Measurements from ENCODE around the gene IL27RA. TPM values are rescaled to one million over a fixed set of nuclear protein-coding genes. Genes with fewer than 3 reads are reported as not detected.
"Not testable (repeated sequence)": the region's sequence is repeated elsewhere in the genome, so short reads cannot be mapped to it uniquely, and the experiment has no call there.

IL27RA gene
- polyA plus RNA-seq, 3 donors from 2014 or later, result 58.6 to 86.4 (median 69.9) TPM

DNA sequence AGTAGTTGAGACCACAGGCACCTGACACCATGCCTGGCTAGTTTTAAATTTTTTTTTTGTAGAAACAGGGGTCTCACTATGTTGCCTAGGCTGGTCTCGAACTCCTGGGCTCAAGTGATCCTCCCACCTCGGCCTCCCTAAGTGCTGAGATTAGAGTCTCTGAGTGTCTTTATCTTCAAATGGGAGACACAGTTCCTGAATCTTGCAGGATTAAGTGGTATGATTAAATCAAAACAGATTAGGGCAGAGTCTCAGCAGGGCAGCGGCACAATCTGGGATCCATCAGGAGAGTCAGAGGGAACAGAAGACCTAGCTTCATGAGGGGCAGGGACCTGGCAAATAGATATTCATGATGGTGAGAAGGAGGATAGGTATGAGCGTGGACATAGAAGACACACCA is 2.7 kb upstream of the IL27RA start:
- peak overlapping the region in 2 of 5 donors; percentile 2 to 24 for H3K4me3 Mint-ChIP-seq
- peaks cover 6 to 16% (median 13%) of the 10 kb centered on the region in 3 donors for H3K27me3 Mint-ChIP-seq (ENCODE audit: low read depth in 3 of 3)
- H3K4me1 Mint-ChIP-seq, result peaks cover 24 to 26% of the 10 kb centered on the region in 2 donors
- H3K36me3 Mint-ChIP-seq, result peaks cover under 1% of the 10 kb centered on the region in 3 donors
- no peak for DNase-seq
- H3K27ac Mint-ChIP-seq, result peak overlapping the region; percentile 41 to 85 (median 74)
- H3K9me3 Mint-ChIP-seq, result no peaks in the 10 kb centered on the region

DNA sequence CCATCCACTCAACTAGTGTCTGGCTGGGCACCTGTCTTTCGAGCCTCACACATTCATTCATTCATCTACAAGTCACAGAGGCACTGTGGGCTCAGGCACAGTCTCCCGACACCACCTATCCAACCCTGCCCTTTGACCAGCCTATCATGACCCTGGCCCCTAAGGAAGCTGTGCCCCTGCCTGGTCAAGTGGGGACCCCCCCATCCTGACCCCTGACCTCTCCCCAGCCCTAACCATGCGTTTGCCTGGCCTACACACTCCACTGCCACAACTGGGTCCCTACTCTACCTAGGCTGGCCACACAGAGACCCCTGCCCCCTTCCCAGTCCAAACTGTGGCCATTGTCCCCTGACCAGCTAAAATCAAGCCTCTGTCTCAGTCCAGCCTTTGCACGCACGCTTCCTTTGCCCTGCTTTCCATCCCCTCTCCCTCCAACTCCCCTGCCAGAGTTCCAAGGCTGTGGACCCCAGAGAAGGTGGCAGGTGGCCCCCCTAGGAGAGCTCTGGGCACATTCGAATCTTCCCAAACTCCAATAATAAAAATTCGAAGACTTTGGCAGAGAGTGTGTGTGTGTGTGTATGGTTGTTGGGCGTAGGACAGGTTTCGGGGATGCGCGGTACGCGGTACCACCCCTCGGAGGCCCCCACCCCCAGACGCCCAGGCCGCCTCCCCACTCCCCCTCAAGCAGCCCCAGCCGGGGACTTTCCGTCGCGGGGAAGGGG is 404 bp upstream of the IL27RA start:
- peaks cover 8 to 16% (median 13%) of the 10 kb centered on the region in 3 donors for H3K27me3 Mint-ChIP-seq (ENCODE audit: low read depth in 3 of 3)
- H3K4me1 Mint-ChIP-seq, result peaks cover 30 to 41% of the 10 kb centered on the region in 2 donors
- H3K36me3 Mint-ChIP-seq, result peaks cover 5 to 7% (median 6%) of the 10 kb centered on the region in 3 donors
- no peaks in the 10 kb centered on the region for H3K9me3 Mint-ChIP-seq
- H3K27ac Mint-ChIP-seq, result peak overlapping the region; percentile 91 to 98 (median 96)
- peak in 1 of 3 donors; percentile 78 for DNase-seq
- peak overlapping the region; percentile 95 to 97 (median 96) for H3K4me3 Mint-ChIP-seq

DNA sequence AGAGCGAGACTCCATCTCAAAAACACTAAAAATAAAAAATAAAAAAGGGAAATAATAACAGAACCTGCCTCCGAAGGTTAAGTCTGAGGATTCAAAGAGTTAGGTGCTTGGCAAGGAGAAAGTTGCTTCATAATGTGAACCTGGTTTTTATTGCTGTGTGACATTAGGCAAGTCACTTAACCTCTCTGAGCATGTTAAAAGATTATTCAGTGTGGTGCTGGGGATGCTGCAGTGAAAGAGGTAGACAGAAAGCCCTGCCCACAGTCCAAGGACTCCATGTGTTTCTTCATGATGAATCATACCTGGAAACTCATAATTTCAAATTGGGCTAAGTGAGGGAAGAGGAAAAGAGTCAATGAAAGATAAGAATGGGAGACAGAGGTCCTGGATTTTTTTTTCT is 2.4 kb downstream of the IL27RA start:
- DNase-seq, result no peak
- Mint-ChIP-seq H3K4me1 (peaks cover 32 to 48% of the 10 kb centered on the region in 2 donors), H3K4me3 (peak overlapping the region; percentile 29 to 72 (median 62)), H3K27me3 (ENCODE audit: low read depth in 3 of 3) (peaks cover 8 to 15% (median 10%) of the 10 kb centered on the region in 3 donors), H3K9me3 (no peaks in the 10 kb centered on the region), H3K36me3 (peaks cover 7 to 11% (median 8%) of the 10 kb centered on the region in 3 donors), H3K27ac (peak overlapping the region; percentile 70 to 86 (median 82))

DNA sequence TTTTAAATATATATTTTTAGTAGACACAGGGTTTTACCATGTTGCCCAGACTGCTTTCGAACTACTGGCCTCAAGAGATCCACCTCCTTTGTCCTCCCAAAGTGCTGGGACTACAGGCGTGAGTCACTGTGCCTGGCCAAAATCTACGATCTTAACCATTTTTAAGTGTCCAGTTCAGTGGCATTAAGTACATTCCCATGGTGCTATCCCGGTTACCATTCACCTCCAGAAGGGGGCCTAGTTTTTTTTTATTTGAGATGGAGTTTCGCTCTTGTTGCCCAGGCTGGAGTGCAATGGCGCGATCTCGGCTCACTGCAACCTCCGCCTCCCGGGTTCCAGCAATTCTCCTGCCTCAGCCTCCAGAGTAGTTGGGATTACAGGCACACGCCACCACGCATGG is 3.6 kb downstream of the IL27RA start:
- Mint-ChIP-seq H3K27me3 (ENCODE audit: low read depth in 3 of 3) (peaks cover 8 to 15% (median 10%) of the 10 kb centered on the region in 3 donors), H3K27ac (peak overlapping the region in 1 of 6 donors; percentile 32), H3K4me3 (peak overlapping the region in 1 of 5 donors; percentile 21), H3K4me1 (peaks cover 33 to 45% of the 10 kb centered on the region in 2 donors), H3K36me3 (peaks cover 7 to 11% (median 8%) of the 10 kb centered on the region in 3 donors)
- H3K9me3 Mint-ChIP-seq, DNase-seq: not testable (repeated sequence)

DNA sequence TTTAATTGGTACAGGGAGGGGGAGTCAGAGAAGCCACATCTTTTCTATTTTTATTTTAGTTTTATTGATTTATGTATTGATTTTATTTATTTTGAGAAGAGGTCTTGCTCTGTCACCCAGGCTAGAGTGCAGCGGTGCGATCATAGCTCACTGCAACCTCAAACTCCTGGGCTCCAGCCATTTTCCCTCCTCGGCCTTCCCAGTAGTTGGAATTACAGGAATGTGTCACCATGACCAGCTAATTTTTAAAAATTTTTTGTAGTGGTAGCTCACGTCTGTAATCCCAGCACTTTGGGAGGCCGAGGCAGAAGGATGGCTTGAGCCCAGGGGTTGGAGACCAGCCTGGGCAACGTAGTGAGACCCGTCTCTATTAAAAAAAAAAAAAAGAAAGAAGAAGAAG is 4.1 kb downstream of the IL27RA start:
- Mint-ChIP-seq H3K4me1 (peaks cover 29 to 43% of the 10 kb centered on the region in 2 donors), H3K4me3 (no peak overlapping the region), H3K27me3 (ENCODE audit: low read depth in 3 of 3) (peaks cover 8 to 14% (median 10%) of the 10 kb centered on the region in 3 donors), H3K36me3 (peaks cover 7 to 11% (median 8%) of the 10 kb centered on the region in 3 donors), H3K27ac (no peak overlapping the region), H3K9me3 (no peaks in the 10 kb centered on the region)
- DNase-seq, result no peak

DNA sequence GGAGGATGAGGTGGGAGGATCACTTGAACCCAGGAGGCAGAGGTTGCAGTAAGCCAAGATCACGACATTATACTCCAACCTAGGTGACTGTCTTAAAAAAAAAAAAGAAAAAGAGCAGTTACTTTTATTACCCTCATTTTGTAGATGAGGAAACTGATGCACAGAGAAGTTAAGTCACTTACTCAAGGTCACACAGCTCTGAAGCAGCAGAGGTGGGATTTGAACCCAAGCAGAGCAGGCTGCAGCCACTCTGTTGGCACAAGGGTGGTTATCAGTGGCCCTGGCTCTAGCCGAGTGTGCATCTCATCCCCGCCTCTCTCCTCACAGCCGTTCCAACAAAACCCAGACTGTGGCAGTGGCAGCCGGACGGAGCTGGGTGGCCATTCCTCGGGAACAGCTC is 7.6 kb downstream of the IL27RA start:
- Mint-ChIP-seq H3K27me3 (ENCODE audit: low read depth in 3 of 3) (no peaks in the 10 kb centered on the region), H3K27ac (peak overlapping the region in 2 of 6 donors; percentile 34 to 39), H3K4me1 (peaks cover 23 to 38% of the 10 kb centered on the region in 2 donors), H3K36me3 (peaks cover 12 to 18% (median 12%) of the 10 kb centered on the region in 3 donors), H3K4me3 (no peak overlapping the region), H3K9me3 (no peaks in the 10 kb centered on the region)
- no peak for DNase-seq

DNA sequence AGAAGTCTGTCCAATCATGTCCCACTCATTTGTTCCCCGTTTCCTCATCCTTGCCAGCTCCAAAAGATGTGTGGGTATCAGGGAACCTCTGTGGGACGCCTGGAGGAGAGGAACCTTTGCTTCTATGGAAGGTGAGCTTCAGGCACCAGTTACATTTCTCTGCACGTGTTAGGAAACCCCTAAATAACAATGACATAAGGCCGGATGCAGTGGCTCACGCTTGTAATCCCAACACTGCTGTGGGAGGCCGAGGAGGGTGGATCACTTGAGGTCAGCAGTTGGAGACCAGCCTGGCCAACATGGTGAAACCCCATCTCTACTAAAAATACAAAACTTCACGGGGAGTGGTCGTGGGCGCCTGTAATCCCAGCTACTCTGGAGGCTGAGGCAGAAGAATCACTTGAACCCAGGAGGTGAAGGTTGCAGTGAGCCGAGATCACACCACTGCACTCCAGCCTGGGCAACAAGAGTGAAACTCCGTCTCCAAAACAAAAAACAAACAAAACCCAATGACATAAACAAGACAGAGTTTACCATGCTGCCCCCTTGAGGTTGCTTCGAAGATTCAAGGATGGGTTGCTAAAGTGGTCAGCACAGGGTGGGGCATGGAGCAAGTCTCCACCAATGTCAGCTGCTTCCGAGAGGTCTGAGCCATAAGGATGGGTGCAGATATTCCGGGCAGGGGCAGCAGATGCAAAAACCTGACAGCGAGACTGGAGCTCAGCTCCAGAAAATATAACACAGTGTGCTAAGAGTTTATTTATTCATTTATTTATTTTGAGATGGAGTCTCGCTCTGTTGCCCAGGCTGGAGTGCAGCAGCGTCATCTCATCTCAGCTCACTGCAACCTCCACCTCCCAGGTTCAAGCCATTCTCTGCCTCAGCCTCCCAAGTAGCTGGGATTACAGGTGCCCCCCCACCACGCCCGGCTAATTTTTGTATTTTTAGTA is 11.4 kb downstream of the IL27RA start:
- H3K4me3 Mint-ChIP-seq, result peak overlapping the region in 2 of 5 donors; percentile 38 to 39
- H3K27ac Mint-ChIP-seq, result peak overlapping the region; percentile 94 to 97 (median 94)
- H3K36me3 Mint-ChIP-seq, result peaks cover 8 to 11% (median 10%) of the 10 kb centered on the region in 3 donors
- H3K4me1 Mint-ChIP-seq, result peaks cover 16 to 17% of the 10 kb centered on the region in 2 donors
- peak; percentile 61 to 77 (median 70) for DNase-seq
- H3K27me3 Mint-ChIP-seq (ENCODE audit: low read depth in 3 of 3); H3K9me3 Mint-ChIP-seq: not testable (repeated sequence)

DNA sequence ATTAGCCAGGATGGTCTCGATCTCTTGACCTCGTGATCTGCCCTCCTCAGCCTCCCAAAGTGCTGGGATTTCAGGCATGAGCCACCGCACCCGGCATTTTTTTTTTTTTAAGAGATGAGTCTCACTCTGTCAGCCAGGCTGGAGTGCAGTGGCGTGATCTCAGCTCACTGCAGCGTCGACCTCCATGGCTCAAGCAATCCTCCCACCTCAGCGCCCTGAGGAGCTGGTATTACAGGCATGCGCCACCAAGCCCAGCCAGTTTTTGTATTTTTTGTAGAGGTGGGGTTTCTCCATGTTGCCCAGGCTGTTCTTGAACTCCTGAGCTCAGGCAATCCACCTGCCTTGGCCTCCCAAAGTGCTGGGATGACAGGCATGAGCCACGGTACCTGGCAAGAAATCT is 16.3 kb downstream of the IL27RA start:
- not testable (repeated sequence) for H3K27me3 Mint-ChIP-seq (ENCODE audit: low read depth in 3 of 3); DNase-seq; H3K9me3 Mint-ChIP-seq; H3K27ac Mint-ChIP-seq; H3K4me3 Mint-ChIP-seq
- peaks cover 7 to 12% of the 10 kb centered on the region in 2 donors for H3K4me1 Mint-ChIP-seq
- H3K36me3 Mint-ChIP-seq, result peaks cover 18 to 30% (median 20%) of the 10 kb centered on the region in 3 donors

DNA sequence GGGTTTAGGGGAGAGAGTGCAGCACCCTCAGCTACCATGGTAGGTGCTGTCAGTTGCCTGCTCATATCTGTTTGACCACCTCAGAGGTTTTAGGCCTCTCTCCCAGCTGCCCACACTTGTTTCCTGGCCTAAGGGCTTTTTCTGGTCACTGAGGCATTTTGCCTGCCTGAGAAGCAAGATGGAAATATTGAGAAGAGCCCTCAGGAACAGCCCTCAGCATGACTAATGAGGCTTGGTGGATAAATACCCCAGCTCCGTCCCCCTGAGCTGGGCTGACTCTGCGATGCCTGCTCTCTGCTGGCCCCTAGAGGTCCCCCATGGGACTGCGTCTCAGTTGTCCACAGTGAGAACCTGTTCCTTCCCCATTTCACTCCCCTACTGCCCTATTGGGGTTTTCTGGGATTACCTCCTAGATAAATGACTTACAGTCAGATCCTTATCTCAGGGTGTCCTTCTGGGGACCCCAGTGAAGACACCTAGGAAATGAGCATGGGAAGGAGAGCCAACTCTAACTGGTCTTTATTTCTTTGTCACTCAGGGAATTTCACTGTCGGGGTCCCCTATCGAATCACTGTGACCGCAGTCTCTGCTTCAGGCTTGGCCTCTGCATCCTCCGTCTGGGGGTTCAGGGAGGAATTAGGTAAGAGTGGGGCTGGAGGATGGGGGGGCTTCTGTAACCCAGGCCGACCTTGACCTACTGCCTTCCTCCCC is 17.0 kb downstream of the IL27RA start:
- Mint-ChIP-seq H3K27ac (peak overlapping the region in 5 of 6 donors; percentile 46 to 81 (median 64)), H3K4me3 (no peak overlapping the region), H3K4me1 (peaks cover 4 to 7% of the 10 kb centered on the region in 2 donors), H3K9me3 (no peaks in the 10 kb centered on the region), H3K36me3 (peaks cover 17 to 28% (median 18%) of the 10 kb centered on the region in 3 donors), H3K27me3 (ENCODE audit: low read depth in 3 of 3) (no peaks in the 10 kb centered on the region)
- peak; percentile 69 to 73 (median 73) for DNase-seq

DNA sequence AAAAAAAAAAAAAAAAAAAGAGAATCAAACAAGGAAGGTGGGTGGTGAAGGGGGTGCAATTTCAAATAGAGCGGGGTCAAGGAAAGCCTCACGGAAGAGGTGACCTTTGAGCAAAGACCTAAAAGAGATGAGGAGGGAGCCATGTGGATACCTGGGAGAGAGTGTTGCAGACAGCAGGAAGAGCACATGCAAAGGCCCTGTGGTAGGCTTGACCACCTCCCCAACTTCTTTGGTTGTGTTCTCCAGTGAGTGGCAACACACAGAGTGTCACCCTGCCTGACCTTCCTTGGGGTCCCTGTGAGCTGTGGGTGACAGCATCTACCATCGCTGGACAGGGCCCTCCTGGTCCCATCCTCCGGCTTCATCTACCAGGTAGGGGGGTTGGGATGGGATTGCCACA is 18.9 kb downstream of the IL27RA start:
- Mint-ChIP-seq H3K4me3 (no peak overlapping the region), H3K27ac (peak overlapping the region in 3 of 6 donors; percentile 21 to 48 (median 45)), H3K36me3 (peaks cover 22 to 28% (median 23%) of the 10 kb centered on the region in 3 donors), H3K27me3 (ENCODE audit: low read depth in 3 of 3) (peaks cover 0 to 4% (median 2%) of the 10 kb centered on the region in 3 donors), H3K9me3 (no peaks in the 10 kb centered on the region), H3K4me1 (peaks cover 4 to 7% of the 10 kb centered on the region in 2 donors)
- DNase-seq, result no peak

DNA sequence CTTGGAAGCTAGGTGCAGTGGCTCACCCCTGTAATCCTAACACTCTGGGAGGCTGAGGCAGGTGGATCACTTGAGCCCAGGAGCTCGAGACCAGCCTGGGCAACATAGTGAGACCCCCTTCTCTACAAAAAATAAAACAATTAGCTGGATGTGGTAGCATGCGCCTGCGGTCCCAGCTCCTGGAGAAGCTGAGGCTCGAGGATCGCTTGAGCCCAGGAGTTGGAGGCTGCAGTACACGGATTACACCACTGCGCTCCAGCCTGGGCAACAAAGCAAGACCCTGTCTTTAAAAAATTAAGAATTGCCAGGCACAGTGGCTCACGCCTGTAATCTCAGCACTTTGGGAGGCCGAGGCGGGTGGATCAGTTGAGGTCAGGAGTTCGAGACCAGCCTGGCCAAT is 19.4 kb downstream of the IL27RA start:
- H3K9me3 Mint-ChIP-seq; H3K4me1 Mint-ChIP-seq; DNase-seq; H3K4me3 Mint-ChIP-seq; H3K27ac Mint-ChIP-seq; H3K27me3 Mint-ChIP-seq (ENCODE audit: low read depth in 3 of 3): not testable (repeated sequence)
- peaks cover 20 to 28% (median 22%) of the 10 kb centered on the region in 3 donors for H3K36me3 Mint-ChIP-seq

DNA sequence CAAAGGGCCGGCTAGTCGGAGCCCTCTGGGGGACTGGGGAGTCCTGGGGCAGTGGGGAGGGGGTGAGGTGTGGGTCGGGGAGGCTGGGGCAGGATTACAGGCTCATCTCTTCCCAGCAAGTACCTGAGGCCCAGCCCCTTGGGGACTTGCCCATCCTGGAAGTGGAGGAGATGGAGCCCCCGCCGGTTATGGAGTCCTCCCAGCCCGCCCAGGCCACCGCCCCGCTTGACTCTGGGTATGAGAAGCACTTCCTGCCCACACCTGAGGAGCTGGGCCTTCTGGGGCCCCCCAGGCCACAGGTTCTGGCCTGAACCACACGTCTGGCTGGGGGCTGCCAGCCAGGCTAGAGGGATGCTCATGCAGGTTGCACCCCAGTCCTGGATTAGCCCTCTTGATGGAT is 20.4 kb downstream of the IL27RA start:
- H3K27ac Mint-ChIP-seq, result peak overlapping the region in 3 of 6 donors; percentile 16 to 68 (median 59)

DNA sequence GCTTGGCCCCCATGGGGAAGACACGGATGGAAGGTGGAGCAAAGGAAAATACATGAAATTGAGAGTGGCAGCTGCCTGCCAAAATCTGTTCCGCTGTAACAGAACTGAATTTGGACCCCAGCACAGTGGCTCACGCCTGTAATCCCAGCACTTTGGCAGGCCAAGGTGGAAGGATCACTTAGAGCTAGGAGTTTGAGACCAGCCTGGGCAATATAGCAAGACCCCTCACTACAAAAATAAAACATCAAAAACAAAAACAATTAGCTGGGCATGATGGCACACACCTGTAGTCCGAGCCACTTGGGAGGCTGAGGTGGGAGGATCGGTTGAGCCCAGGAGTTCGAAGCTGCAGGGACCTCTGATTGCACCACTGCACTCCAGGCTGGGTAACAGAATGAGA is 20.9 kb downstream of the IL27RA start:
- DNase-seq, result no peak
- no peaks in the 10 kb centered on the region for H3K9me3 Mint-ChIP-seq
- H3K4me3 Mint-ChIP-seq, result no peak overlapping the region
- peaks cover 19 to 28% (median 22%) of the 10 kb centered on the region in 3 donors for H3K36me3 Mint-ChIP-seq
- peak overlapping the region in 4 of 6 donors; percentile 16 to 68 (median 50) for H3K27ac Mint-ChIP-seq
- peaks cover 0 to 7% (median 2%) of the 10 kb centered on the region in 3 donors for H3K27me3 Mint-ChIP-seq (ENCODE audit: low read depth in 3 of 3)
- H3K4me1 Mint-ChIP-seq, result peaks cover 7% of the 10 kb centered on the region in 2 donors

More for the DNA sequence above, 20.4 kb downstream of the IL27RA start:
- Mint-ChIP-seq H3K4me1 (peaks cover 6 to 7% of the 10 kb centered on the region in 2 donors), H3K27me3 (ENCODE audit: low read depth in 3 of 3) (peaks cover 0 to 7% (median 2%) of the 10 kb centered on the region in 3 donors), H3K36me3 (peaks cover 19 to 28% (median 22%) of the 10 kb centered on the region in 3 donors), H3K9me3 (no peaks in the 10 kb centered on the region), H3K4me3 (no peak overlapping the region)
- DNase-seq, result no peak
